Hepatocyte (in vitro differentiated cells): ENCODE results near the gene ARMC5. TPM values are rescaled to one million over a fixed set of nuclear protein-coding genes. Genes with fewer than 3 reads are reported as not detected.

Experiments
- DNase-seq: peaks from one replicate; pipeline ENCODE4 v3.0.0-alpha.2; 2016; ENCODE audit warnings: low spot score
- H2AFZ ChIP-seq: fragments of 200-600 bp; sonication (generic); 2 replicates; pipeline ENCODE4 v1.6.0; 2016; ENCODE audit warnings: antibody characterized with exemption, mild to moderate bottlenecking
- H3K27ac ChIP-seq: fragments of 200-600 bp; sonication (generic); 2 replicates; pipeline ENCODE4 v1.5.1; 2016; ENCODE audit warnings: mild to moderate bottlenecking
- H3K27me3 ChIP-seq: fragments of 200-600 bp; sonication (generic); 2 replicates; pipeline ENCODE4 v1.6.1; 2016
- H3K36me3 ChIP-seq: fragments of 200-600 bp; sonication (generic); replicated peaks from 2 replicates; pipeline ENCODE4 v1.5.1; 2016; ENCODE audit warnings: low read depth; ENCODE audit not compliant: insufficient read depth
- H3K4me1 ChIP-seq: fragments of 200-600 bp; sonication (generic); 2 replicates; pipeline ENCODE4 v1.5.1; 2016; ENCODE audit warnings: mild to moderate bottlenecking, moderate library complexity; ENCODE audit not compliant: insufficient read depth
- H3K4me2 ChIP-seq: fragments of 200-600 bp; sonication (generic); 2 replicates; pipeline ENCODE4 v1.6.0; 2016
- H3K4me3 ChIP-seq: fragments of 200-600 bp; sonication (generic); 2 replicates; pipeline ENCODE4 v1.5.1; 2016; ENCODE audit warnings: mild to moderate bottlenecking
- H3K79me2 ChIP-seq: fragments of 200-600 bp; sonication (generic); 2 replicates; pipeline ENCODE4 v1.6.0; 2017; ENCODE audit warnings: mild to moderate bottlenecking
- H3K9me2 ChIP-seq: fragments of 200-600 bp; sonication (generic); replicated peaks from 2 replicates; pipeline ENCODE4 v1.6.0; 2017; ENCODE audit warnings: mild to moderate bottlenecking; ENCODE audit not compliant: insufficient read depth
- H3K9me3 ChIP-seq: fragments of 200-600 bp; sonication (generic); 2 replicates; pipeline ENCODE4 v1.5.1; 2016; ENCODE audit warnings: low read depth, mild to moderate bottlenecking
- H4K20me1 ChIP-seq: fragments of 200-600 bp; sonication (generic); 2 replicates; pipeline ENCODE4 v1.6.0; 2016; ENCODE audit warnings: mild to moderate bottlenecking; ENCODE audit not compliant: insufficient read depth, poor library complexity, severe bottlenecking
- CTCF ChIP-seq: fragments of 200-600 bp; sonication (generic); IDR thresholded peaks from 2 replicates; pipeline ENCODE4 v1.5.1; 2016; ENCODE audit warnings: antibody characterized with exemption, mild to moderate bottlenecking; ENCODE audit not compliant: poor library complexity
- EZH2 ChIP-seq: fragments of 200-600 bp; sonication (generic); IDR thresholded peaks from 2 replicates; pipeline ENCODE4 v1.6.1; 2016; ENCODE audit warnings: antibody characterized with exemption, mild to moderate bottlenecking, borderline replicate concordance
- EZH2phosphoT487 ChIP-seq: fragments of 200-600 bp; sonication (generic); IDR thresholded peaks from one replicate; pipeline ENCODE4 v1.6.1; 2018; ENCODE audit warnings: antibody characterized with exemption, mild to moderate bottlenecking, low read depth, moderate library complexity; ENCODE audit not compliant: unreplicated experiment, severe bottlenecking
- WGBS: methylation state at CpG from one replicate; pipeline ENCODE4 v1.1.6; 2016; ENCODE audit warnings: low lambda C conversion rate; ENCODE audit errors: missing lambda C conversion rate; 5-methylcytosine and 5-hydroxymethylcytosine counted together
- polyA plus RNA-seq: library from polyadenylated mRNA; unstranded; fragments of >200 nt; fragmentation: Nextera tagmentation; extraction: Ambion mirVana; gene quantifications from 2 replicates; pipeline ENCODE4 v1.2.1, GENCODE V29; 2016
- total RNA-seq: library from RNA; depleted of rRNA; stranded (reverse); fragments of >200 nt; gene quantifications from 2 replicates; pipeline ENCODE4 v1.2.3, GENCODE V29; 2014

Gene ARMC5
- total and polyA plus RNA-seq, 2 experiments from 2014 or later, result 12.2 to 19.4 TPM

GRCh38 chr16:31467151-31467773 lies 8.0 kb downstream of the ARMC5 start:
- no peak overlapping the region for H3K4me3 ChIP-seq
- 90% methylated on average over 5 of the region's 5 CpGs for WGBS
- no peak overlapping the region for H3K4me2 ChIP-seq
- H3K9me2 ChIP-seq, result no peaks in the 10 kb centered on the region
- peaks cover 10% of the 10 kb centered on the region for H3K4me1 ChIP-seq
- no peak overlapping the region for H3K27ac ChIP-seq
- H2AFZ ChIP-seq, result no peak overlapping the region
- no peaks in the 10 kb centered on the region for H3K9me3 ChIP-seq
- no peaks in the 10 kb centered on the region for H3K27me3 ChIP-seq
- no peaks in the 10 kb centered on the region for H3K36me3 ChIP-seq
- H4K20me1 ChIP-seq, result no peaks in the 10 kb centered on the region
- no peak for TF ChIP-seq EZH2phosphoT487
- TF ChIP-seq EZH2, result no peak
- no peak for TF ChIP-seq CTCF
- no peak for DNase-seq
- no peaks in the 10 kb centered on the region for H3K79me2 ChIP-seq

GRCh38 chr16:31467858-31468257 lies 8.6 kb downstream of the ARMC5 start:
- Histone ChIP-seq H3K9me3 (no peaks in the 10 kb centered on the region), H3K4me2 (no peak overlapping the region), H3K27me3 (no peaks in the 10 kb centered on the region), H3K27ac (no peak overlapping the region), H3K36me3 (no peaks in the 10 kb centered on the region), H2AFZ (no peak overlapping the region), H3K79me2 (no peaks in the 10 kb centered on the region), H4K20me1 (no peaks in the 10 kb centered on the region), H3K4me1 (peaks cover 10% of the 10 kb centered on the region), H3K9me2 (no peaks in the 10 kb centered on the region), H3K4me3 (no peak overlapping the region)
- no peak for TF ChIP-seq CTCF
- TF ChIP-seq EZH2phosphoT487, result no peak
- no peak for TF ChIP-seq EZH2
- WGBS, result 89% methylated on average over 5 of the region's 5 CpGs
- DNase-seq, result no peak

- no peaks in the 10 kb centered on the region for H3K36me3 ChIP-seq
- H3K27me3 ChIP-seq, result no peaks in the 10 kb centered on the region
- TF ChIP-seq EZH2 (no peak), EZH2phosphoT487 (no peak), CTCF (no peak)
- no peaks in the 10 kb centered on the region for H4K20me1 ChIP-seq
- 86% methylated on average over 3 of the region's 3 CpGs for WGBS
- H2AFZ ChIP-seq, result no peak overlapping the region
- H3K9me3 ChIP-seq, result no peaks in the 10 kb centered on the region
- no peaks in the 10 kb centered on the region for H3K9me2 ChIP-seq
- H3K79me2 ChIP-seq, result no peaks in the 10 kb centered on the region
- H3K4me3 ChIP-seq, result no peak overlapping the region
- H3K4me2 ChIP-seq, result peak overlapping the region; percentile 97
- peaks cover 10% of the 10 kb centered on the region for H3K4me1 ChIP-seq
- no peak for DNase-seq
- peak overlapping the region; percentile 95 for H3K27ac ChIP-seq
These were observed 11.3 kb downstream of the ARMC5 start for GRCh38 chr16:31470615-31471014.
